KMS-11 (cell line): ENCODE measurements around the gene TGM3.

Source experiments
- H2AFZ ChIP-seq: fragments of 200-600 bp; sonication (generic); 2 replicates; pipeline ENCODE4 v1.6.1; 2016; ENCODE audit warnings: antibody characterized with exemption, mixed run types, low read depth
- H3K27ac ChIP-seq: fragments of 200-600 bp; sonication (generic); 2 replicates; pipeline ENCODE4 v1.6.1; 2016; ENCODE audit warnings: mild to moderate bottlenecking, mixed run types
- H3K27me3 ChIP-seq: fragments of 200-600 bp; sonication (generic); 2 replicates; pipeline ENCODE4 v1.6.1; 2017; ENCODE audit warnings: mild to moderate bottlenecking, low read depth, mixed run types, moderate library complexity; ENCODE audit not compliant: insufficient read depth
- H3K36me3 ChIP-seq: fragments of 200-600 bp; sonication (generic); 2 replicates; pipeline ENCODE4 v1.6.1; 2017; ENCODE audit warnings: mild to moderate bottlenecking, mixed run types; ENCODE audit not compliant: insufficient read depth
- H3K4me1 ChIP-seq: fragments of 200-600 bp; sonication (generic); 2 replicates; pipeline ENCODE4 v1.6.1; 2016; ENCODE audit warnings: mild to moderate bottlenecking, low read depth, mixed run types; ENCODE audit not compliant: poor library complexity, severe bottlenecking
- H3K4me2 ChIP-seq: fragments of 200-600 bp; sonication (generic); 2 replicates; pipeline ENCODE4 v1.7.0; 2016; ENCODE audit warnings: mild to moderate bottlenecking, mixed run types
- H3K4me3 ChIP-seq: fragments of 200-600 bp; sonication (generic); IDR thresholded peaks from 2 replicates; pipeline ENCODE4 v1.6.1; 2017; ENCODE audit warnings: low read depth, low read length, mixed read lengths; ENCODE audit not compliant: insufficient read depth
- H3K79me2 ChIP-seq: fragments of 200-600 bp; sonication (generic); 2 replicates; pipeline ENCODE4 v1.6.1; 2016; ENCODE audit warnings: low read depth, mixed run types; ENCODE audit not compliant: insufficient read depth
- H3K9ac ChIP-seq: fragments of 200-600 bp; sonication (generic); 2 replicates; pipeline ENCODE4 v1.6.1; 2016; ENCODE audit warnings: mild to moderate bottlenecking, mixed run types
- H4K20me1 ChIP-seq: fragments of 200-600 bp; sonication (generic); 2 replicates; pipeline ENCODE4 v1.6.1; 2016; ENCODE audit warnings: mild to moderate bottlenecking, mixed run types; ENCODE audit not compliant: insufficient read depth
- TF ChIP-seq, protein P1 (sequence below): fragments of 200-600 bp; sonication (generic); conservative IDR thresholded peaks from 2 replicates; pipeline ENCODE4 v1.6.1; 2017; ENCODE audit warnings: low read depth, mild to moderate bottlenecking, antibody characterized with exemption, low read length, moderate library complexity, mixed read lengths

The TGM3 gene, protein sequence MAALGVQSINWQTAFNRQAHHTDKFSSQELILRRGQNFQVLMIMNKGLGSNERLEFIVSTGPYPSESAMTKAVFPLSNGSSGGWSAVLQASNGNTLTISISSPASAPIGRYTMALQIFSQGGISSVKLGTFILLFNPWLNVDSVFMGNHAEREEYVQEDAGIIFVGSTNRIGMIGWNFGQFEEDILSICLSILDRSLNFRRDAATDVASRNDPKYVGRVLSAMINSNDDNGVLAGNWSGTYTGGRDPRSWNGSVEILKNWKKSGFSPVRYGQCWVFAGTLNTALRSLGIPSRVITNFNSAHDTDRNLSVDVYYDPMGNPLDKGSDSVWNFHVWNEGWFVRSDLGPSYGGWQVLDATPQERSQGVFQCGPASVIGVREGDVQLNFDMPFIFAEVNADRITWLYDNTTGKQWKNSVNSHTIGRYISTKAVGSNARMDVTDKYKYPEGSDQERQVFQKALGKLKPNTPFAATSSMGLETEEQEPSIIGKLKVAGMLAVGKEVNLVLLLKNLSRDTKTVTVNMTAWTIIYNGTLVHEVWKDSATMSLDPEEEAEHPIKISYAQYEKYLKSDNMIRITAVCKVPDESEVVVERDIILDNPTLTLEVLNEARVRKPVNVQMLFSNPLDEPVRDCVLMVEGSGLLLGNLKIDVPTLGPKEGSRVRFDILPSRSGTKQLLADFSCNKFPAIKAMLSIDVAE

DNA sequence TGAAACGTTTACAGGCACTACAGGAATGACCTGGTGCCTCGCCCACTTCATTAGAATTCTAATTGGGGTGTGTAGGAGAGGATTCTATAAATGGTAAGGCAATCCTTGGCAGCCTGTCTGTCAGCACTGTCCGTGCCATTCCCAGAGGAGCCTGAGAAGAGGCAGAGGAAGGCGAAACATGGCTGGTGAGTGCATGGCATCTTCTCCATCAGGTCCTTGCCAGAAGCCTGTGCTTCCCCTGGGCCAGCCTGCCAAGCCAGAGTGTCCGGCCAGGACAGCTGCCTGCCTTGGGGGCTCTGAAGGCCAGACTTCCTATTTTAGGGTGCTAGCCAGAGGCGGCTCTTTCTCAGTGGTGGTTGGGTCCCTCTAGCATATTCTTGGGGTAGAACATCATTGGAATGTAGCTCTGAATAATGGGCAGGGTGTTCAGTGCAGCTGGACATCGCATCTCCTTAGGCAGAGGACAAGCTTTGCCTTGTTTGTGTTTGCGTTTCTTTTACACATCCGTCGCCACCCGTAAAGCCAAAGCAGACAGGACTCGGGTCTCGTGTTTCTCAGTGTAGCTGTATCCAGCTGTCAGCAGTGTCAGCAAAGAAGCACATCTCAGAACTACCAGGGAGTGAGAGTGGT, at the start of gene TGM3:
Gene TGM3, plus strand, starts transcription at position 116 of the 630 bp plus-strand sequence. Its CDS starts 63 bp downstream, at position 179.
- H3K79me2 ChIP-seq, result no peaks in the 10 kb centered on the region
- H3K36me3 ChIP-seq, result no peaks in the 10 kb centered on the region
- no peak within 1 kb of the TSS for H2AFZ ChIP-seq
- H3K9ac ChIP-seq, result no peak within 1 kb of the TSS
- H4K20me1 ChIP-seq, result no peaks in the 10 kb centered on the region
- no peak within 1 kb of the TSS for H3K4me3 ChIP-seq
- H3K4me1 ChIP-seq, result no peaks in the 10 kb centered on the region
- no peak within 1 kb of the TSS for H3K4me2 ChIP-seq
- H3K27ac ChIP-seq, result no peak within 1 kb of the TSS
- no peaks in the 10 kb centered on the region for H3K27me3 ChIP-seq
- TF ChIP-seq, protein P1, sequence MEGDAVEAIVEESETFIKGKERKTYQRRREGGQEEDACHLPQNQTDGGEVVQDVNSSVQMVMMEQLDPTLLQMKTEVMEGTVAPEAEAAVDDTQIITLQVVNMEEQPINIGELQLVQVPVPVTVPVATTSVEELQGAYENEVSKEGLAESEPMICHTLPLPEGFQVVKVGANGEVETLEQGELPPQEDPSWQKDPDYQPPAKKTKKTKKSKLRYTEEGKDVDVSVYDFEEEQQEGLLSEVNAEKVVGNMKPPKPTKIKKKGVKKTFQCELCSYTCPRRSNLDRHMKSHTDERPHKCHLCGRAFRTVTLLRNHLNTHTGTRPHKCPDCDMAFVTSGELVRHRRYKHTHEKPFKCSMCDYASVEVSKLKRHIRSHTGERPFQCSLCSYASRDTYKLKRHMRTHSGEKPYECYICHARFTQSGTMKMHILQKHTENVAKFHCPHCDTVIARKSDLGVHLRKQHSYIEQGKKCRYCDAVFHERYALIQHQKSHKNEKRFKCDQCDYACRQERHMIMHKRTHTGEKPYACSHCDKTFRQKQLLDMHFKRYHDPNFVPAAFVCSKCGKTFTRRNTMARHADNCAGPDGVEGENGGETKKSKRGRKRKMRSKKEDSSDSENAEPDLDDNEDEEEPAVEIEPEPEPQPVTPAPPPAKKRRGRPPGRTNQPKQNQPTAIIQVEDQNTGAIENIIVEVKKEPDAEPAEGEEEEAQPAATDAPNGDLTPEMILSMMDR, result no peak

DNA sequence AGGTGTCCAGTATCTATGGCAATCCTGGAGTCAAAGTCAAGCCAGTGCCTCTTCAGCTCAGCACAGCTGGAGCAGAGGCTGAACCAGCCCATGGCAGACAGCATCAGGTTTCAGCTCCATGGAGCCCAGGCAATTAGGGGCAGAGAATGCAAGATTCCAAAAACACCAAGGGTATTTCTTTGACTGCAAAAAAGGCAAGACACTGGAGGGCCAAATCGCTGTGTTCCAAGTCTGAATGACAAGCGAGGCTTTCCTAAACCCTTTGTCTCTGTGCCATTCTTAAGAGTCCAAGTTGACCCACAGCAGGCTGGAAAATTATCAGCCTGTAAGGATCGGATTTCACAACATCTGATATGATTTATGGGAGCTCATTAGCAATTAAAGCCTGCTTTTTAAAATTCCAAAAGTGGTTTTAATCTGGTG, 49.7 kb upstream of the TGM3 start:
- Histone ChIP-seq H3K4me2 (no peak overlapping the region), H3K4me1 (no peaks in the 10 kb centered on the region), H3K27ac (no peak overlapping the region), H3K4me3 (no peak overlapping the region), H2AFZ (no peak overlapping the region), H3K9ac (no peak overlapping the region), H3K79me2 (no peaks in the 10 kb centered on the region), H3K36me3 (no peaks in the 10 kb centered on the region), H4K20me1 (no peaks in the 10 kb centered on the region), H3K27me3 (no peaks in the 10 kb centered on the region)
- TF ChIP-seq, protein P1, result no peak

DNA sequence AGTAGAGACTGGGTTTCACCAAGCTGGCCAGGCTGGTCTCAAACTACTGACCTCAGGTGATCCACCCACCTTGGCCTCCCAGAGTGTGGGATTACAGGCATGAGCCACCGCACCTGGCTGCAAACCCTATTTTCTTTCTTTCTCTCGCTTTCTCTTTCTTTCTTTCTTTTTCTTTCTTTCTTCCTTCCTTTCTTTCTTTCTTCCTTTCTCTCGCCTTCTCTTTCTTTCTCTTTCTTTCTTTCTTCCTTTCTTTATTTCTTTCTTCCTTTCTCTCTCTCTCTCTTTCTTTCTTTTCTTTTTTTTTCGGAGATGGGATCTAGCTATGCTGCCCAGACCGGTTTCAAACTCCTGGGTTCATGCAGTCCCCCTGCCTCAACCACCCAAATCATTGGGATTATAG, 47.0 kb upstream of the TGM3 start:
- no peaks in the 10 kb centered on the region for H3K79me2 ChIP-seq

DNA sequence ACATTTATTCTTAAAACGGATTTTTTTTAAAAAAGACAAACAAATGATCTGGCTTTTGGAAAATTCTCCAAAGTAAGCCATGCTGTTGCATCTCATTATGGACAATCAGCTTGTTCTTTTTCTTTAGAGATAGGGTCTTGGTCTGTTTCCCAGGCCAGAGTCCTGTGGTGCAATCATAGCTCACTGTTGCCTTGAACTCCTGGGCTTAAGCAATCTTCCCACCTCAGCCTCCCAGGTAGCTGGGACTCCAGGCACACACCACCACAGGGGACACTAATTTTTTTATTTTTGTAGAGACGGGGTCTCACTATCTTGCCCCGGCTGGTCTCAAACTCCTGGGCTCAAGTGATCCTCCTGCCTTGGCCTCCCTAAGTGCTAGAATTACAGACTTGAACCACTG, 45.9 kb upstream of the TGM3 start:
- Histone ChIP-seq H3K79me2 (no peaks in the 10 kb centered on the region), H3K27ac (no peak overlapping the region), H3K4me3 (no peak overlapping the region), H3K27me3 (no peaks in the 10 kb centered on the region), H3K4me2 (no peak overlapping the region), H2AFZ (no peak overlapping the region), H3K36me3 (no peaks in the 10 kb centered on the region), H3K9ac (no peak overlapping the region), H3K4me1 (no peaks in the 10 kb centered on the region), H4K20me1 (no peaks in the 10 kb centered on the region)
- TF ChIP-seq, protein P1, result no peak

More for the DNA sequence above, 47.0 kb upstream of the TGM3 start:
- Histone ChIP-seq H3K27me3 (no peaks in the 10 kb centered on the region), H2AFZ (no peak overlapping the region), H3K4me3 (no peak overlapping the region), H3K4me2 (no peak overlapping the region), H3K36me3 (no peaks in the 10 kb centered on the region), H3K9ac (no peak overlapping the region), H3K27ac (no peak overlapping the region), H3K4me1 (no peaks in the 10 kb centered on the region), H4K20me1 (no peaks in the 10 kb centered on the region)
- TF ChIP-seq, protein P1, result no peak
